ENCODE data around the gene PNMA3. TPM values are rescaled to one million over a fixed set of nuclear protein-coding genes. Genes with fewer than 3 reads are reported as not detected.
"Not testable (repeated sequence)": the region's sequence is repeated elsewhere in the genome, so short reads cannot be mapped to it uniquely, and the experiment has no call there.

Gene PNMA3, protein sequence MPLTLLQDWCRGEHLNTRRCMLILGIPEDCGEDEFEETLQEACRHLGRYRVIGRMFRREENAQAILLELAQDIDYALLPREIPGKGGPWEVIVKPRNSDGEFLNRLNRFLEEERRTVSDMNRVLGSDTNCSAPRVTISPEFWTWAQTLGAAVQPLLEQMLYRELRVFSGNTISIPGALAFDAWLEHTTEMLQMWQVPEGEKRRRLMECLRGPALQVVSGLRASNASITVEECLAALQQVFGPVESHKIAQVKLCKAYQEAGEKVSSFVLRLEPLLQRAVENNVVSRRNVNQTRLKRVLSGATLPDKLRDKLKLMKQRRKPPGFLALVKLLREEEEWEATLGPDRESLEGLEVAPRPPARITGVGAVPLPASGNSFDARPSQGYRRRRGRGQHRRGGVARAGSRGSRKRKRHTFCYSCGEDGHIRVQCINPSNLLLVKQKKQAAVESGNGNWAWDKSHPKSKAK
- under 1 TPM in 3 of 4 donors, not detected in 1; 0.10 to 0.69 (median 0.30) TPM for total RNA-seq
- under 1 TPM; 0.03 to 0.04 (median 0.04) TPM for polyA plus RNA-seq
- long read RNA-seq, donor 1 = 0 reads
- long read RNA-seq, donor 2 = 0 reads

DNA sequence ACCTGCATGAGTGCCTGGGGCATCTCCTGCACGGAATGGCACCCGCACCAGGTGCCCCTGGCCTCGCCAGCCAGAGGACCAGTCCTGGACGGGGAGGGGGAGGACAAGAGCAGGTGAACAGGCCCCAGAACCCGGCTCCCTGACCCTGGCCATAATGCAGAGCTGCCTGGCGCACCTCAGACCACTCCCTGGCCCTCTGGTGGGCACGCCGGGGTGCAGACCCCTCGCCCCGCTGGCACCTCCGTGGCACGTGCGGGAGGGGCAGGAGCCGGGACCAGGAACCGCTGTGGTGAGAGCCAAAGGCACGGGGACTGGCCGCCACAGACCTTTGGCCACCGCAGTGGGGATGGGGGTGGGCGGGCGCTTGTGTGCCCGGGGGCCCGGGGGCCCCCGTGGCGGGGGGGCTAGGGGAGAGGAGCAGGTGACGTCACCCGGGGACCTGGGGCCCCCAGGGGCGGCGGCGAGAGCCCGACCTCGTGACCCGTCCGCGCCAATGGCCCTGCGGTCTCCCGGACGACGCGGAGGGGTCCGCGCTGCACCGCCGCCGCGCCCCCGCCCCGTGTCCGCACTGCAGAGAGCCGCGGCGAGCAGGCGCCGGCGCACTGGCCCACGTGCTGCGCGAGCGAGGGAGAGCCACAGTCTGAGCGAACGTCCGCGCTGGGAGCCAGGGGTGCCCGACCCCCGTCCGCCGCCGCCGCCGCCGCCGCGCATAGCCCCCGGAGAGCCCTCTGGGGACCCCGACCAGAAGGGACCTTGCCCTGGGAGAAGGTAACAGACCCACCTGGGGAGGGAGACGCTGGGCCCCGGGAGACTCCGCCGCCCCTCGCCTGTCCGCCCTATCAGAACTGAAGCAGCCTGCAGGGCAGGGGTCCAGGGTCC is at the start of gene PNMA3:
PNMA3 (plus strand) TSS at position 600 of the 879 bp plus-strand sequence. CDS start 586 bp downstream, outside the sequence.
- DNase-seq (peak in 1 of 2 donors; percentile 51), ATAC-seq (peak in 2 of 4 donors; percentile 32 to 53)
- intact Hi-C loops (cut with DNase I) = no loop called here
- H3K4me3 ChIP-seq = peak within 1 kb of the TSS; percentile 43
- no peak within 1 kb of the TSS for H3K27ac ChIP-seq
- peaks cover 0 to 48% (median 3%) of the 10 kb centered on the region in 3 donors for H3K27me3 ChIP-seq (ENCODE audit: insufficient read depth in 3 of 3, low read length in 2 of 3)
- no peaks in the 10 kb centered on the region for H3K36me3 ChIP-seq (ENCODE audit: insufficient read depth in 1 of 2, low read depth in 1 of 2)
- H3K4me1 ChIP-seq = no peaks in the 10 kb centered on the region
- no peaks in the 10 kb centered on the region for H3K9me3 ChIP-seq
- no peak for TF ChIP-seq CTCF (IDR thresholded peaks at IDR 0.05)
- WGBS, 3 donors = 7 to 35% (median 11%) methylated on average over 9 to 75 of the region's 80 CpGs

DNA sequence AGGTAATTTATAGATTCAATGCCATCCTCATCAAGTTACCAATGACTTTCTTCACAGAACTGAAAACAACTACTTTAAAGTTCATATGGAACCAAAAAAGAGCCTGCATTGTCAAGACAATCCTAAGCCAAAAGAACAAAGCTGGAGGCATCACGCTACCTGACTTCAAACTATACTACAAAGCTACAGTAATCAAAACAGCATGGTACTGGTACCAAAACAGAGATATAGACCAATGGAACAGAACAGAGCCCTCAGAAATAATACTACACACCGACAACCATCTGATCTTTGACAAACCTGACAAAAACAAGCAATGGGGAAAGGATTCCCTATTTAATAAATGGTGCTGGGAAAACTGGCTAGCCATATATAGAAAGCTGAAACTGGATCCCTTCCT is 39.1 kb upstream of the PNMA3 start:
- H3K4me3 ChIP-seq; H3K4me1 ChIP-seq; DNase-seq; H3K27ac ChIP-seq; intact Hi-C loops (cut with DNase I); ATAC-seq; H3K9me3 ChIP-seq; H3K36me3 ChIP-seq (ENCODE audit: insufficient read depth in 1 of 2, low read depth in 1 of 2): not testable (repeated sequence)
- WGBS, 3 donors = 32 to 70% (median 60%) methylated on average over 1 to 2 of the region's 2 CpGs
- peaks cover 0 to 37% (median 0%) of the 10 kb centered on the region in 3 donors for H3K27me3 ChIP-seq (ENCODE audit: insufficient read depth in 3 of 3, low read length in 2 of 3)

GRCh38 chrX:153019166-153019565 is 37.1 kb upstream of the PNMA3 start:
- no peak overlapping the region for H3K27ac ChIP-seq
- TF ChIP-seq CTCF (IDR thresholded peaks at IDR 0.05) = no peak
- no peak overlapping the region for H3K4me3 ChIP-seq
- DNase-seq (no peak), ATAC-seq (no peak)
- intact Hi-C loops (cut with DNase I) = no loop called here
- no peaks in the 10 kb centered on the region for H3K36me3 ChIP-seq (ENCODE audit: insufficient read depth in 1 of 2, low read depth in 1 of 2)
- H3K9me3 ChIP-seq = no peaks in the 10 kb centered on the region
- H3K4me1 ChIP-seq = no peaks in the 10 kb centered on the region
- H3K27me3 ChIP-seq (ENCODE audit: insufficient read depth in 3 of 3, low read length in 2 of 3) = peaks cover 0 to 22% (median 0%) of the 10 kb centered on the region in 3 donors
- 57 to 75% (median 74%) methylated on average over 3 of the region's 3 CpGs for whole genome bisulfite sequencing, 3 donors

DNA sequence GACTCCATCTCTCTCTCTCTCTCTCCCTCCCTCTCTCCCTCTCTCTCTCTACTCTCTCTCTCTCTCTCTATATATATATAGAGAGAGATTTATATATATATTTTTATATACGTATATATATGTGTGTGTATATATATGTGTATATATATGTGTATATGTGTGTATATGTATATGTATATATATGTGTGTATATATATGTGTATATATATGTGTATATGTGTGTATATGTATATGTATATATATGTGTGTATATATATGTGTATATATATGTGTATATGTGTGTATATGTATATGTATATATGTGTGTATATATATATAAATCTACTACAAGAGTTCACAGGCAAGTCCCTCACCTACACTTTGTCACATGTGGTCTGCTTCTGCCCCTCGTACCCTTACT is 29.8 kb upstream of the PNMA3 start:
- DNase-seq; H3K9me3 ChIP-seq; H3K36me3 ChIP-seq (ENCODE audit: insufficient read depth in 1 of 2, low read depth in 1 of 2); ATAC-seq; H3K4me1 ChIP-seq; H3K4me3 ChIP-seq; intact Hi-C loops (cut with DNase I); H3K27me3 ChIP-seq (ENCODE audit: insufficient read depth in 3 of 3, low read length in 2 of 3); H3K27ac ChIP-seq: not testable (repeated sequence)
- 85 to 94% (median 92%) methylated on average over 2 of the region's 2 CpGs for WGBS, 3 donors

GRCh38 chrX:153028487-153028886 is 27.8 kb upstream of the PNMA3 start:
- 68 to 90% (median 78%) methylated on average over 2 to 6 of the region's 11 CpGs for WGBS, 3 donors
- H3K36me3 ChIP-seq (ENCODE audit: insufficient read depth in 1 of 2, low read depth in 1 of 2); H3K4me3 ChIP-seq; DNase-seq; ATAC-seq; H3K4me1 ChIP-seq; H3K27ac ChIP-seq; intact Hi-C loops (cut with DNase I); H3K27me3 ChIP-seq (ENCODE audit: insufficient read depth in 3 of 3, low read length in 2 of 3); H3K9me3 ChIP-seq: not testable (repeated sequence)
